Measurements from ENCODE around the gene BORCS5. TPM values are rescaled to one million over a fixed set of nuclear protein-coding genes. Genes with fewer than 3 reads are reported as not detected.

BORCS5 gene
- total and polyA plus RNA-seq, 2 of the 4 experiments (the other 2 are of a cell fraction), result 14.4 to 18.3 TPM

DNA sequence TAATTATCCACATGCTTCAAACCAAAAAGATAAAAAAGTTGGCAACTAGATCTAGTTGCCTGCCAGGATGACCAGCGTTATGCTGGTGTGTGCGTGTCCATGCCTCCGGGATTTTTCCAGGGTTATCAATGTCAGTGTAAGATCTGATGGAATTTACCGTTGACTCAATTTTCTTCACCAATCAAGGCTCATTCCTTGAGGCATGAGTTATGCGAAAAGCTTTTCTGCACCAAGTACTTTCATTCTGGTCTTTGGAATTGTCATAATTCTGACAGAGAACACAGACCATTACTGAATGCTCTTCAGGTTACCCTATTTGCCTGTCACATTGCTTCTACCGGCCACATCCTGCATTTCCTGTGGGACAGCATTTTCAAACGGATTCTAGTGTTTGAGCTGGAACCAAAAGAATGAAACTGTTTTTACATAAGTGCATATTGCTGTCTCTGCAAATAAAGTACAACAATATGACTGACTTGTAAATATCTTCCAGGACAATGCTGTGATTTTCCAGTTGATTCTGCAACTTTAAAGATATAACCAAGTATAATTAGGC, 114.0 kb downstream of the BORCS5 start:
- H3K27ac ChIP-seq (ENCODE audit: insufficient read depth, low read length), result no peak overlapping the region
- no peak overlapping the region for H3K56ac ChIP-seq (ENCODE audit: extremely low read depth, insufficient read depth, low read length)
- H3K4me3 ChIP-seq (ENCODE audit: insufficient read depth, low read depth, low read length), result no peak overlapping the region
- no peak overlapping the region for H2AK5ac ChIP-seq (ENCODE audit: low read depth, low read length)
- no peak for DNase-seq
- in situ Hi-C loops (cut with MboI; ENCODE audit: low sequenced_read_pairs) (no loop called here), intact Hi-C loops (cut with micrococcal nuclease) (no loop called here), dilution Hi-C loops (cut with HindIII; ENCODE audit: low sequenced_read_pairs, unreplicated experiment) (no loop called here)
- no peak overlapping the region for H2AK9ac ChIP-seq (replicated peaks; ENCODE audit: low read depth, low read length, poor library complexity)
- H3K4me1 ChIP-seq (ENCODE audit: control insufficient read depth, insufficient read depth, low read length), result no peaks in the 10 kb centered on the region
- H2BK120ac ChIP-seq (ENCODE audit: low read depth, low read length), result no peak overlapping the region
- H4K20me1 ChIP-seq (ENCODE audit: insufficient read depth, low read length), result no peaks in the 10 kb centered on the region; the same call in 1 of the 2 replicates
- BruUV-seq (replicated peaks), result no TSS peak
- ChIA-PET CTCF (no interaction called here), POLR2A (ENCODE audit: unreplicated experiment) (no interaction called here)
- H4K91ac ChIP-seq (ENCODE audit: insufficient read depth, low read depth, low read length), result no peak overlapping the region
- no peak overlapping the region for H2AFZ ChIP-seq (replicated peaks; ENCODE audit: low read length, poor library complexity)
- no peak overlapping the region for H3K4me2 ChIP-seq (ENCODE audit: low read depth, low read length)
- TF ChIP-seq, protein P1, sequence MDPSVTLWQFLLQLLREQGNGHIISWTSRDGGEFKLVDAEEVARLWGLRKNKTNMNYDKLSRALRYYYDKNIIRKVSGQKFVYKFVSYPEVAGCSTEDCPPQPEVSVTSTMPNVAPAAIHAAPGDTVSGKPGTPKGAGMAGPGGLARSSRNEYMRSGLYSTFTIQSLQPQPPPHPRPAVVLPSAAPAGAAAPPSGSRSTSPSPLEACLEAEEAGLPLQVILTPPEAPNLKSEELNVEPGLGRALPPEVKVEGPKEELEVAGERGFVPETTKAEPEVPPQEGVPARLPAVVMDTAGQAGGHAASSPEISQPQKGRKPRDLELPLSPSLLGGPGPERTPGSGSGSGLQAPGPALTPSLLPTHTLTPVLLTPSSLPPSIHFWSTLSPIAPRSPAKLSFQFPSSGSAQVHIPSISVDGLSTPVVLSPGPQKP (IDR thresholded peaks at IDR 0.05; ENCODE audit: borderline replicate concordance, low read depth, low read length), result no peak
- TF ChIP-seq CEBPB (IDR thresholded peaks at IDR 0.05; ENCODE audit: low read depth, low read length) (no peak), BHLHE40 (IDR thresholded peaks at IDR 0.05; ENCODE audit: low read depth, low read length) (no peak), MAZ (IDR thresholded peaks at IDR 0.05; ENCODE audit: borderline replicate concordance, low read depth, low read length) (no peak), CHD1 (IDR thresholded peaks at IDR 0.05; ENCODE audit: low read depth, low read length) (no peak), POLR2A (IDR thresholded peaks at IDR 0.05; ENCODE audit: low read depth, low read length) (no peak)
- TF ChIP-seq, protein P2, sequence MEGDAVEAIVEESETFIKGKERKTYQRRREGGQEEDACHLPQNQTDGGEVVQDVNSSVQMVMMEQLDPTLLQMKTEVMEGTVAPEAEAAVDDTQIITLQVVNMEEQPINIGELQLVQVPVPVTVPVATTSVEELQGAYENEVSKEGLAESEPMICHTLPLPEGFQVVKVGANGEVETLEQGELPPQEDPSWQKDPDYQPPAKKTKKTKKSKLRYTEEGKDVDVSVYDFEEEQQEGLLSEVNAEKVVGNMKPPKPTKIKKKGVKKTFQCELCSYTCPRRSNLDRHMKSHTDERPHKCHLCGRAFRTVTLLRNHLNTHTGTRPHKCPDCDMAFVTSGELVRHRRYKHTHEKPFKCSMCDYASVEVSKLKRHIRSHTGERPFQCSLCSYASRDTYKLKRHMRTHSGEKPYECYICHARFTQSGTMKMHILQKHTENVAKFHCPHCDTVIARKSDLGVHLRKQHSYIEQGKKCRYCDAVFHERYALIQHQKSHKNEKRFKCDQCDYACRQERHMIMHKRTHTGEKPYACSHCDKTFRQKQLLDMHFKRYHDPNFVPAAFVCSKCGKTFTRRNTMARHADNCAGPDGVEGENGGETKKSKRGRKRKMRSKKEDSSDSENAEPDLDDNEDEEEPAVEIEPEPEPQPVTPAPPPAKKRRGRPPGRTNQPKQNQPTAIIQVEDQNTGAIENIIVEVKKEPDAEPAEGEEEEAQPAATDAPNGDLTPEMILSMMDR (conservative IDR thresholded peaks at IDR 0.05; ENCODE audit: low read depth, low read length), result no peak
- H3K9me3 ChIP-seq (ENCODE audit: control insufficient read depth, insufficient read depth, low read length), result no peaks in the 10 kb centered on the region
- H3K23ac ChIP-seq (ENCODE audit: low read depth, low read length), result no peak overlapping the region
- no peak overlapping the region for H2BK20ac ChIP-seq (ENCODE audit: low read depth, low read length)
- no CpG with 5 or more reads among the region's 7 CpGs for WGBS, 2 experiments (ENCODE audit: extremely low coverage in 2 of 2, insufficient read length in 1 of 2)
- ATAC-seq (ENCODE audit: low read depth), result no peak
- H3K27me3 ChIP-seq (ENCODE audit: control insufficient read depth, insufficient read depth, low read length), result no peaks in the 10 kb centered on the region
- H3K9ac ChIP-seq (ENCODE audit: low read depth, low read length), result no peak overlapping the region
- no peak overlapping the region for H3K14ac ChIP-seq (replicated peaks; ENCODE audit: low read depth, low read length)
- H3K4ac ChIP-seq (ENCODE audit: low read depth, low read length), result no peak overlapping the region
- H3K36me3 ChIP-seq (ENCODE audit: control insufficient read depth, insufficient read depth, low read length), result peaks cover 3% of the 10 kb centered on the region; the same call in 1 of the 2 replicates
- H2BK5ac ChIP-seq (ENCODE audit: low read depth, low read length, poor library complexity, severe bottlenecking), result no peak overlapping the region
- no peak overlapping the region for H2BK15ac ChIP-seq (ENCODE audit: low read depth, low read length)
- H3K79me1 ChIP-seq (ENCODE audit: low read depth in 1 of 2, low read length in 2 of 2), result peaks cover 1 to 12% of the 10 kb centered on the region in 2 experiments; a peak in 2 of 4 replicates
- H4K8ac ChIP-seq (ENCODE audit: low read depth in 2 of 2, low read length in 2 of 2), result no peak overlapping the region
- H3K9me1 ChIP-seq (ENCODE audit: insufficient read depth, low read length), result peaks cover 3% of the 10 kb centered on the region; the same call in 1 of the 2 replicates
- H3K18ac ChIP-seq (ENCODE audit: low read depth, low read length), result no peak overlapping the region
- H4K5ac ChIP-seq (ENCODE audit: low read depth, low read length), result no peak overlapping the region

Measured in IMR-90 (cell line).